HCT116 (cell line): ENCODE measurements around the gene PDE6B. TPM values are rescaled to one million over a fixed set of nuclear protein-coding genes. Genes with fewer than 3 reads are reported as not detected.

ENCODE experiments used
- ATAC-seq: fragments of 200-7000 bp; cut with Tn5 transposase; 2 replicates; pipeline ENCODE4 v1.9.1; 2020; ENCODE audit warnings: mild to moderate bottlenecking, moderate library complexity
- BruUV-seq: library from RNA; stranded (reverse); fragments of 400-500 nt; replicated peaks from 2 replicates; lab custom pipeline; 2021; lab: Mats Ljungman, UMichigan
- CTCF ChIA-PET: fragments of 300-600 bp; sonication (Branson Sonifier 250); formaldehyde crosslinking; loops from one replicate; lab custom pipeline; 2021; ENCODE audit warnings: antibody characterized with exemption; lab: Charles Lee
- POLR2A ChIA-PET: fragments of 300-600, 350-600 bp; sonication (Branson Sonifier 250); formaldehyde crosslinking; loops from one replicate; lab custom pipeline; 2021; ENCODE audit warnings: antibody characterized with exemption; lab: Charles Lee
- RAD21 ChIA-PET, 2 experiments: fragments of 300-600 bp; sonication (Branson Sonifier 250); formaldehyde crosslinking; loops; one replicate each; lab custom pipeline; 2023; ENCODE audit warnings: low total read pairs in 2 of 2; ENCODE audit not compliant: uncharacterized antibody in 2 of 2, unreplicated experiment in 2 of 2, low non-redundant PET in 1 of 2; lab: Charles Lee
- DNase-seq: peaks from one replicate; pipeline ENCODE4 v3.0.0-alpha.2; 2010; ENCODE audit warnings: low read depth, low spot score
- H2AFZ ChIP-seq: fragments of 200-600 bp; shearing (Covaris generic), sonication (generic); 2 replicates; pipeline ENCODE4 v1.6.1; 2017; ENCODE audit warnings: low read depth, mixed run types, mixed read lengths, antibody characterized with exemption, low read length; ENCODE audit not compliant: poor library complexity, severe bottlenecking
- H3K27ac ChIP-seq: 2 replicates; pipeline ENCODE4 v1.5.1; 2012; ENCODE audit warnings: low read depth, low read length
- H3K27me3 ChIP-seq: fragments of 200-600 bp; sonication (generic); 2 replicates; pipeline ENCODE4 v1.6.1; 2016; ENCODE audit warnings: mixed run types, low read length, mixed read lengths; ENCODE audit not compliant: insufficient read depth
- H3K36me3 ChIP-seq, 2 experiments: fragments of 200-500 bp in 1 of 2; fragments of 200-600 bp in 1 of 2; sonication (Bioruptor generic) in 1 of 2; sonication (generic) in 1 of 2; 2 replicates each; pipeline versions ENCODE4 v1.5.1 to v1.6.1; 2014 to 2016; ENCODE audit warnings: low read length in 2 of 2, inconsistent platforms in 1 of 2, mixed read lengths in 1 of 2, mixed run types in 1 of 2; ENCODE audit not compliant: insufficient read depth in 2 of 2, control insufficient read depth in 1 of 2
- H3K4me1 ChIP-seq, 2 experiments: fragments of 200-600 bp in 1 of 2; sonication (generic) in 1 of 2; 2 replicates each; pipeline versions ENCODE4 v1.5.1 to v1.6.1; 2012 to 2017; ENCODE audit warnings: low read length in 2 of 2, inconsistent platforms in 1 of 2, mild to moderate bottlenecking in 1 of 2, mixed read lengths in 1 of 2, mixed run types in 1 of 2, moderate library complexity in 1 of 2; ENCODE audit not compliant: insufficient read depth in 2 of 2, control insufficient read depth in 1 of 2
- H3K4me2 ChIP-seq: fragments of 200-600 bp; sonication (generic); 2 replicates; pipeline ENCODE4 v1.6.1; 2017; ENCODE audit warnings: mixed run types, low read length, mixed read lengths
- H3K4me3 ChIP-seq, 2 experiments: fragments of 200-600 bp in 1 of 2; sonication (generic) in 1 of 2; replicated peaks in 1 of 2; 2 replicates each; pipeline ENCODE4 v1.5.1; 2011 to 2016; ENCODE audit warnings: low read length in 2 of 2, control low read depth in 1 of 2, low read depth in 1 of 2, mild to moderate bottlenecking in 1 of 2, mixed read lengths in 1 of 2, mixed run types in 1 of 2
- H3K79me2 ChIP-seq: fragments of 200-600 bp; sonication (generic); 2 replicates; pipeline ENCODE4 v1.6.1; 2017; ENCODE audit warnings: mild to moderate bottlenecking, mixed run types, low read length, moderate library complexity, mixed read lengths; ENCODE audit not compliant: insufficient read depth
- H3K9ac ChIP-seq: fragments of 200-600 bp; sonication (generic); 2 replicates; pipeline ENCODE4 v1.6.1; 2016; ENCODE audit warnings: low read length, mixed read lengths
- H3K9me2 ChIP-seq: fragments of 200-600 bp; sonication (generic), shearing (Covaris generic); 2 replicates; pipeline ENCODE4 v1.6.1; 2017; ENCODE audit warnings: mixed run types, mild to moderate bottlenecking, moderate library complexity; ENCODE audit not compliant: insufficient read depth
- H3K9me3 ChIP-seq, 2 experiments: fragments of 200-500 bp in 1 of 2; fragments of 200-600 bp in 1 of 2; sonication (Bioruptor generic) in 1 of 2; sonication (generic) in 1 of 2; 2 replicates each; pipeline ENCODE4 v1.6.1; 2014 to 2017; ENCODE audit warnings: low read length in 2 of 2, mixed read lengths in 2 of 2, inconsistent platforms in 1 of 2, low read depth in 1 of 2, mild to moderate bottlenecking in 1 of 2, mixed run types in 1 of 2, moderate library complexity in 1 of 2; ENCODE audit not compliant: control insufficient read depth in 1 of 2, insufficient read depth in 1 of 2
- H4K20me1 ChIP-seq: fragments of 200-600 bp; sonication (generic), shearing (Covaris generic); 2 replicates; pipeline ENCODE4 v1.6.1; 2017; ENCODE audit warnings: mixed run types, mild to moderate bottlenecking, moderate library complexity; ENCODE audit not compliant: insufficient read depth
- ATF3 ChIP-seq: IDR thresholded peaks from 2 replicates; pipeline ENCODE4 v1.6.1; 2012
- CBX3 ChIP-seq: IDR thresholded peaks from 2 replicates; pipeline ENCODE4 v1.6.1; 2012; ENCODE audit warnings: low read depth
- CEBPB ChIP-seq: IDR thresholded peaks from 2 replicates; pipeline ENCODE4 v1.6.1; 2012; ENCODE audit warnings: low read depth
- ELF1 ChIP-seq: IDR thresholded peaks from 2 replicates; pipeline ENCODE4 v1.6.1; 2012; ENCODE audit warnings: low read depth, borderline replicate concordance
- FOSL1 ChIP-seq: IDR thresholded peaks from 2 replicates; pipeline ENCODE4 v1.6.1; 2012; ENCODE audit warnings: low read depth
- JUND ChIP-seq: IDR thresholded peaks from 2 replicates; pipeline ENCODE4 v1.6.1; 2012
- MAX ChIP-seq: IDR thresholded peaks from 2 replicates; pipeline ENCODE4 v1.6.1; 2012
- POLR2AphosphoS5 ChIP-seq: IDR thresholded peaks from 2 replicates; pipeline ENCODE4 v1.6.1; 2011; ENCODE audit warnings: mild to moderate bottlenecking, low read depth, low read length, moderate library complexity
- SIN3A ChIP-seq: IDR thresholded peaks from 2 replicates; pipeline ENCODE4 v1.6.1; 2012; ENCODE audit warnings: low read depth
- SRF ChIP-seq: IDR thresholded peaks from 2 replicates; pipeline ENCODE4 v1.6.1; 2012; ENCODE audit warnings: low read depth
- TCF7L2 ChIP-seq: IDR thresholded peaks from 2 replicates; pipeline ENCODE4 v1.7.0; 2011; ENCODE audit warnings: borderline replicate concordance, inconsistent platforms; ENCODE audit not compliant: insufficient read depth, insufficient read length; ENCODE audit errors: extremely low read depth
- YY1 ChIP-seq: IDR thresholded peaks from 2 replicates; pipeline ENCODE4 v1.6.1; 2011; ENCODE audit warnings: low read length, low read depth, moderate library complexity, mild to moderate bottlenecking; ENCODE audit not compliant: insufficient replicate concordance; ENCODE audit errors: extremely low read depth
- ZBTB33 ChIP-seq: IDR thresholded peaks from 2 replicates; pipeline ENCODE4 v1.6.1; 2011; ENCODE audit warnings: mild to moderate bottlenecking, low read length, moderate library complexity; ENCODE audit not compliant: insufficient replicate concordance; ENCODE audit errors: extremely low read depth
- ZNF274 ChIP-seq: fragments of 200-500 bp; sonication (Bioruptor generic); IDR thresholded peaks from 2 replicates; pipeline ENCODE4 v1.6.1; 2014; ENCODE audit warnings: mild to moderate bottlenecking, low read depth, low read length, inconsistent platforms
- intact Hi-C: fragments of 100-400 bp; cut with micrococcal nuclease; formaldehyde crosslinking; loops from 2 replicates; pipeline ENCODE4 v1.10.0; 2022
- total RNA-seq: library from RNA; stranded (reverse); gene quantifications from one replicate; pipeline ENCODE4 v1.2.1, GENCODE V29; 2021; ENCODE audit not compliant: unreplicated experiment

Gene PDE6B
- total RNA-seq, 1 experiment from 2014 or later, result not detected

- no peaks in the 10 kb centered on the region for H3K9me3 ChIP-seq
- H3K27me3 ChIP-seq, result no peaks in the 10 kb centered on the region
- H3K4me1 ChIP-seq, result no peaks in the 10 kb centered on the region
- ChIA-PET RAD21 (no interaction called here), POLR2A (no interaction called here), CTCF (no interaction called here)
- no TSS peak for BruUV-seq
- no peaks in the 10 kb centered on the region for H4K20me1 ChIP-seq
- DNase-seq (no peak), ATAC-seq (no peak)
- no peaks in the 10 kb centered on the region for H3K9me2 ChIP-seq
- H3K9ac ChIP-seq, result no peak overlapping the region
- no peak overlapping the region for H3K4me3 ChIP-seq
- peaks cover 0 to 3% of the 10 kb centered on the region in 2 experiments; a peak in 1 of 4 replicates for H3K36me3 ChIP-seq
- H3K4me2 ChIP-seq, result no peak overlapping the region
- peaks cover 72% of the 10 kb centered on the region for H3K79me2 ChIP-seq
- no peak overlapping the region for H2AFZ ChIP-seq
- no peak for TF ChIP-seq ATF3
- no peak overlapping the region for H3K27ac ChIP-seq
- intact Hi-C loops, result no loop called here
Measured at GRCh38 chr4:717601-718320, 92.4 kb downstream of the PDE6B start.

GRCh38 chr4:718460-718859, 93.1 kb downstream of the PDE6B start:
- ATAC-seq, result no peak
- ChIA-PET POLR2A (no interaction called here), CTCF (no interaction called here), RAD21 (no interaction called here)
- no peak for DNase-seq
- intact Hi-C loops, result no loop called here
- H3K27ac ChIP-seq, result no peak overlapping the region
- no peaks in the 10 kb centered on the region for H3K4me1 ChIP-seq
- no peak overlapping the region for H2AFZ ChIP-seq
- H3K9me2 ChIP-seq, result no peaks in the 10 kb centered on the region
- no peaks in the 10 kb centered on the region for H4K20me1 ChIP-seq
- H3K4me2 ChIP-seq, result no peak overlapping the region
- H3K36me3 ChIP-seq, result peaks cover 1 to 3% of the 10 kb centered on the region in 2 experiments; a peak in 2 of 4 replicates
- peaks cover 68% of the 10 kb centered on the region for H3K79me2 ChIP-seq
- H3K9me3 ChIP-seq, result no peaks in the 10 kb centered on the region
- no peaks in the 10 kb centered on the region for H3K27me3 ChIP-seq
- no TSS peak for BruUV-seq
- H3K9ac ChIP-seq, result no peak overlapping the region
- no peak overlapping the region for H3K4me3 ChIP-seq
- TF ChIP-seq CBX3 (no peak), JUND (no peak), POLR2AphosphoS5 (no peak), SRF (no peak), CEBPB (no peak), ATF3 (no peak), FOSL1 (no peak), TCF7L2 (no peak), ZBTB33 (no peak), ZNF274 (no peak), YY1 (no peak), ELF1 (no peak), SIN3A (no peak), MAX (no peak)
